Measurements from ENCODE around the gene TMTC1. TPM values are rescaled to one million over a fixed set of nuclear protein-coding genes. Genes with fewer than 3 reads are reported as not detected.

TMTC1 gene
- 10 to 100 TPM; 30.4 to 45.8 (median 39.5) TPM for total RNA-seq
- 10 to 100 TPM; 15.8 to 29.8 (median 24.7) TPM for polyA plus RNA-seq
- long read RNA-seq, donor 1, full-length matches to known transcripts: 25 of 36 reads
- long read RNA-seq, donor 1, partial matches to known transcripts: 2 of 36 reads
- long read RNA-seq, donor 1, other reads (novel, unspliced or antisense): 9 of 36 reads
- long read RNA-seq, donor 2, full-length matches to known transcripts: 22 of 59 reads
- long read RNA-seq, donor 2, partial matches to known transcripts: 7 of 59 reads
- long read RNA-seq, donor 2, other reads (novel, unspliced or antisense): 30 of 59 reads

DNA sequence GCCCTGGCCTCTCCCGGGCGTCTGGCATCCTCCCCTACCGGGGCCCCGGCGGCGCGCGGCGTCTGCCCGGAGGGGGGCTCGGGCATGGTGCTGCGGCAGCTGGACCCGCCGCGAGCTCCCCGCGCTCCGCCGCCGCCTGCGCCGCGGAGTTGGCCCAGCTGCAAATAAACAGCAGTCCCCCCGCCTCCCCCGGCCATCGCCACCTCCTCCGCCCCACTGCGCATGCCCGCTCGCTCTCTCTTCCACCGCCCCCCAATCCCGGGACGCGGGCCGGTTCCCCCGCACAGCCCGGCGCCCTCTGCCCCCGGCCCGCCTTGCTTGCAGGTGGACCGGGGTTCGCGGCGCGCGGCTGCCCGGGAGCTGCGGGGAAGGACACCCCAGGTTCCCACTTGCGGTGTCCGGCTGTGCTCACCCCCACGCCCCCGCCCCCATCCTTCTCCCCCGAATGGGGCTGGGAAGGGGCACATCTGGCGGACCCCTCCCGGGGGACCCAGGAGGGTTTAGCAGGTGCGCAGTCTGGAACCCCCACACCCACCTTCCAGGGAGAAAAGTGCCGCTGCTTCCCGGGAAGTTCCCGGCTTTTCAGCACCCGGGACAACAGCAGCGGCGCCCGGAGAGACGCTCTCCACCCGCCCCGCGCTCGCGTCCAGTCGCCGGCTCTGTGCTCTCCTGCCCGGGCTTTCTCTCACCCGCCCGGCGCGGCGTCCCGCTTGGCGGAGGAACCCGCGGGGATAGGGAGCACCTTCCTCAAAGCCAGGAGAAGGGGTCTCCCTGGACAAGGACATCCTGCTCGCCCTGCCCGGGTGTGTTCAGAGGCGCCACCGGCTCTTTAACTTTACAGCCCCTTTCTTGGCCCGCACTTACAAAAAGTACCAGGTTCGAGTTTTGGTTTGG lies at the start of gene TMTC1:
TSS of gene TMTC1 (minus strand) at position 170 of the 894 bp plus-strand sequence. CDS start 191 bp downstream, outside the sequence.
- 1 to 2% (median 1%) methylated on average over 50 to 87 of the region's 87 CpGs for WGBS, 3 donors
- Histone ChIP-seq H3K4me1 (peaks cover 28% of the 10 kb centered on the region), H3K27ac (peak within 1 kb of the TSS; percentile 93), H3K36me3 (ENCODE audit: insufficient read depth in 1 of 2, low read depth in 1 of 2) (no peaks in the 10 kb centered on the region), H3K4me3 (peak within 1 kb of the TSS; percentile 75), H3K27me3 (ENCODE audit: insufficient read depth in 3 of 3, low read length in 2 of 3) (no peaks in the 10 kb centered on the region), H3K9me3 (no peaks in the 10 kb centered on the region)
- ATAC-seq (peak; percentile 71 to 76 (median 74)), DNase-seq (peak; percentile 85 to 91)
- intact Hi-C loops (cut with DNase I): loop anchor here (2.0 to 10.0 kb wide), 7 partner anchors 13 to 1013 kb away; no protein-coding TSS in a partner anchor
- TF ChIP-seq, protein P1, sequence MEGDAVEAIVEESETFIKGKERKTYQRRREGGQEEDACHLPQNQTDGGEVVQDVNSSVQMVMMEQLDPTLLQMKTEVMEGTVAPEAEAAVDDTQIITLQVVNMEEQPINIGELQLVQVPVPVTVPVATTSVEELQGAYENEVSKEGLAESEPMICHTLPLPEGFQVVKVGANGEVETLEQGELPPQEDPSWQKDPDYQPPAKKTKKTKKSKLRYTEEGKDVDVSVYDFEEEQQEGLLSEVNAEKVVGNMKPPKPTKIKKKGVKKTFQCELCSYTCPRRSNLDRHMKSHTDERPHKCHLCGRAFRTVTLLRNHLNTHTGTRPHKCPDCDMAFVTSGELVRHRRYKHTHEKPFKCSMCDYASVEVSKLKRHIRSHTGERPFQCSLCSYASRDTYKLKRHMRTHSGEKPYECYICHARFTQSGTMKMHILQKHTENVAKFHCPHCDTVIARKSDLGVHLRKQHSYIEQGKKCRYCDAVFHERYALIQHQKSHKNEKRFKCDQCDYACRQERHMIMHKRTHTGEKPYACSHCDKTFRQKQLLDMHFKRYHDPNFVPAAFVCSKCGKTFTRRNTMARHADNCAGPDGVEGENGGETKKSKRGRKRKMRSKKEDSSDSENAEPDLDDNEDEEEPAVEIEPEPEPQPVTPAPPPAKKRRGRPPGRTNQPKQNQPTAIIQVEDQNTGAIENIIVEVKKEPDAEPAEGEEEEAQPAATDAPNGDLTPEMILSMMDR (IDR thresholded peaks at IDR 0.05): no peak

DNA sequence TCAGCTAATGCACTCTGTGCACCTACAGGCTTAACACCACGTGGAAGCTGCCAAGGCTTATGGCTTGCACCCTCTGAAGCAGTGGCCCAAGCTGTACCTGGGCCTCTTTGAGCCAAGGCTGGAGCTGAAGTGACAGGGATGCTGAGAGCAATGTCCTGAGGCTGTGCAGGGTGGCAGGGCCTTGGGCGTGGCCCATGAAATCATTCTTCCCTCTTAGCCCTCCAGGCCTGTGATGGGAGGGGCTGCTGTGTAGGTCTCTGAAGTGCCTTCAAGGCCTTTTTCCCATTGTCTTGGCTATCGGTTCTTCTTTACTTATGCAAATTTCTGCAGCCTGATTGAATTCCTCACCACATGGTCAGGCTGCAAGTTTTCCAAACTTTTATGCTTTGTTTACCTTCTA lies 47.4 kb upstream of the TMTC1 start:
- TF ChIP-seq, protein P1 (IDR thresholded peaks at IDR 0.05): no peak
- Histone ChIP-seq H3K4me1 (no peaks in the 10 kb centered on the region), H3K27ac (no peak overlapping the region), H3K36me3 (ENCODE audit: insufficient read depth in 1 of 2, low read depth in 1 of 2) (no peaks in the 10 kb centered on the region), H3K27me3 (ENCODE audit: insufficient read depth in 3 of 3, low read length in 2 of 3) (no peaks in the 10 kb centered on the region), H3K4me3 (no peak overlapping the region), H3K9me3 (peaks cover 4% of the 10 kb centered on the region)
- intact Hi-C loops (cut with DNase I): no loop called here
- DNase-seq (no peak), ATAC-seq (no peak)
- 81 to 89% (median 85%) methylated on average over 3 of the region's 3 CpGs for WGBS, 3 donors

DNA sequence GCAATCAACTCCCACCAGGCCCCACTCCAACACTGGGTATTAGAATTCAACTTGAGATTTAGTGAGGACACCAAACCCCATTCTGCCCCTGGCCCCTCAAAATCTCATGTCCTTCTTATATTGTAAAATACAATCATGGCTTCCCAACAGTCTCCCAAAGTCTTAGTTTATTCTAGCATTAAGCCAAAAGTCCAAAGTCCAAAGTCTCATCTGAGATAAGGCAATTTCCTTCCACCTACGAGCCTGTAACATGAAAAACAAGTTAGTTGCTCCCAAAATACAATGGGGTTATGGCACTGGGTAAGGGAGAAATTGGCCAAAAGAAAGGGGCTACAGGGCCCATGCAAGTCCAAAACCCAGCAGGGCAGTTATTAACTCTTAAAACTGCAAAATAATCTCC lies 46.6 kb upstream of the TMTC1 start:
- Histone ChIP-seq H3K27me3 (ENCODE audit: insufficient read depth in 3 of 3, low read length in 2 of 3) (no peaks in the 10 kb centered on the region), H3K9me3 (peaks cover 4% of the 10 kb centered on the region), H3K36me3 (ENCODE audit: insufficient read depth in 1 of 2, low read depth in 1 of 2) (no peaks in the 10 kb centered on the region), H3K27ac (no peak overlapping the region), H3K4me3 (no peak overlapping the region), H3K4me1 (no peaks in the 10 kb centered on the region)
- intact Hi-C loops (cut with DNase I): no loop called here
- no peak for DNase-seq
- no peak for ATAC-seq
- 68 to 80% (median 77%) methylated on average over 1 of the region's 1 CpG for WGBS, 3 donors
- TF ChIP-seq, protein P1 (IDR thresholded peaks at IDR 0.05): no peak

DNA sequence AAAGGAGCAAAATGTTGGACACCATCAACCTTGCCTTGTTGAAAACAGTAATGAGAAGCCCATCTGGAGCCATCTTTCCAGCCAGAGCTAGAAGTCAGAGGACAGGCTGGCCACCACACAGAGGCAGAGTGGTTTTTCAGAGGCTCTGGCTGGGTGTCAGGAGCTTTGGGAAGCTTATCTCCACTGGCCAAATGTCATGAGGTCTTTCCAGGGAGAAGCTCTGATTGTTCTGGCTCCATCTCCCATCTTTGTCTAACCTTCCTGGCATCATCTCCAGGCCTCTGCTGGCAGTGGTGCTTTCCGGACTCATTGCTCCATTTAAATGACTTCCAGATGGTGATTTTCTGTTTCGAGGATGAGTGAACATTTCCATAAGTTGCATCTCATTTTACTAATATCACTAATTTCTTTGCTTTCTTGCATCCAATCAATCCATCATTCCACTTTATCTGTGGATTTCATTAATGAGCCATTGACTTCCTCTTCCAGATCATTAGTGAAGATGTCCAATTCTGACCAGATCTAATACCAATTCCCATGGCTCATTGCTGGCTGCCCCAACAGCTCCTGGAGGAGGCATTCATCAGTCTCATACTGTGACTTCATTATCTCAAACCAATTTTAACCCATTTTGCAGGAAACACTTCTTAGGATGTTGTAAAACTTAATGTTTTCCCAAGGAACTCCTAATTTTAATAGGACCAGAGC lies 35.3 kb upstream of the TMTC1 start:
- 40 to 55% (median 42%) methylated on average over 2 of the region's 2 CpGs for WGBS, 3 donors
- DNase-seq (peak; percentile 49 to 64), ATAC-seq (peak in 2 of 4 donors; percentile 42 to 46)
- Histone ChIP-seq H3K4me1 (no peaks in the 10 kb centered on the region), H3K27me3 (ENCODE audit: insufficient read depth in 3 of 3, low read length in 2 of 3) (no peaks in the 10 kb centered on the region), H3K9me3 (no peaks in the 10 kb centered on the region), H3K4me3 (no peak overlapping the region), H3K36me3 (ENCODE audit: insufficient read depth in 1 of 2, low read depth in 1 of 2) (no peaks in the 10 kb centered on the region), H3K27ac (no peak overlapping the region)
- TF ChIP-seq, protein P1 (IDR thresholded peaks at IDR 0.05): no peak
- intact Hi-C loops (cut with DNase I): no loop called here

All from psoas muscle (tissue), 8 donors.